ENCODE results near the gene YWHAB.

The YWHAB gene

GRCh38 chr20:44936510-44936909, 51.0 kb downstream of the YWHAB start:
- H3K23ac ChIP-seq (ENCODE audit: low read length) = no peak overlapping the region
- peaks cover 33 to 47% of the 10 kb centered on the region in 2 experiments for H3K36me3 ChIP-seq (ENCODE audit: control insufficient read depth in 1 of 2, insufficient read depth in 2 of 2, low read length in 2 of 2)
- no peak overlapping the region for H3K14ac ChIP-seq (ENCODE audit: low read length)
- H2AK5ac ChIP-seq (ENCODE audit: low read length) = no peak overlapping the region
- H3K79me2 ChIP-seq (ENCODE audit: control insufficient read depth, insufficient read depth, low read length, poor library complexity) = no peaks in the 10 kb centered on the region
- no peak overlapping the region for H3K18ac ChIP-seq (ENCODE audit: low read length)
- no peaks in the 10 kb centered on the region for H3K9me3 ChIP-seq (ENCODE audit: insufficient read depth, low read depth, low read length)
- no peaks in the 10 kb centered on the region for H3K4me1 ChIP-seq (ENCODE audit: control insufficient read depth in 1 of 2, insufficient read depth in 2 of 2, low read length in 2 of 2)
- no peak overlapping the region for H4K8ac ChIP-seq (ENCODE audit: low read depth, low read length)
- no peak overlapping the region for H4K91ac ChIP-seq (ENCODE audit: low read depth, low read length)
- H4K12ac ChIP-seq (ENCODE audit: low read depth, low read length) = no peak overlapping the region
- no peak overlapping the region for H2AFZ ChIP-seq (ENCODE audit: insufficient read depth, low read length, poor library complexity)
- H3K27me3 ChIP-seq (ENCODE audit: insufficient read depth, low read length) = no peaks in the 10 kb centered on the region
- H2BK12ac ChIP-seq (ENCODE audit: low read length) = no peak overlapping the region
- no peak overlapping the region for H3K4me2 ChIP-seq (ENCODE audit: low read length)
- no peak overlapping the region for H3K9ac ChIP-seq (ENCODE audit: low read length)
- no peak overlapping the region for H3K4me3 ChIP-seq (ENCODE audit: low read depth, low read length)
- H2BK120ac ChIP-seq (ENCODE audit: insufficient read depth, low read length, poor library complexity) = no peak overlapping the region
- no CpG with 5 or more reads among the region's 10 CpGs for WGBS (ENCODE audit: extremely low coverage, insufficient coverage, insufficient read length)
- DNase-seq = no peak
- no peak overlapping the region for H2BK5ac ChIP-seq (ENCODE audit: low read depth, low read length, poor library complexity)
- H3K79me1 ChIP-seq (ENCODE audit: low read length) = no peaks in the 10 kb centered on the region
- H3K4ac ChIP-seq (ENCODE audit: low read depth, low read length) = no peak overlapping the region
- no peak overlapping the region for H3K27ac ChIP-seq (ENCODE audit: low read depth, low read length)

DNA sequence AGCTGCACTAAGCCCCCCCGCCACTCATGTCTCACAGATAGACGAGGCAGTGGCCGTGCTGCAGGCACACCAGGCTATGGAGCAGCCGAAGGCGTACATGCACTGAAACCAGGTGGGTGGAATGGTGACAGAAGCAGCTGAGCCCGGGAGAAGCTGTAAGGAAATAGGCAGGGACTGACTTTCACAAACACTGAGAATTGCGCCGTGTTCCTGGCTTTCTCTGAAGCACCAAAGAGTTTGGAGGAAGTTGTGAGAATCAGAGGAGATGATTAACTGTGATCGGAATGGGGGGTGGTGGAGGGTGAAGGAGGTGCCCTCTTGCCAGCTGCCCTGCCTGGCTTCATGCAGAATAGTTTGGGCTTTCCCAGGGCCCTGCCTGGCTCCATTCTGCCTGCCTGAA, 53.1 kb downstream of the YWHAB start:
- no peak overlapping the region for H3K4me3 ChIP-seq (ENCODE audit: low read depth, low read length)
- no peaks in the 10 kb centered on the region for H3K4me1 ChIP-seq (ENCODE audit: control insufficient read depth in 1 of 2, insufficient read depth in 2 of 2, low read length in 2 of 2)
- no peak overlapping the region for H2AFZ ChIP-seq (ENCODE audit: insufficient read depth, low read length, poor library complexity)
- H2AK5ac ChIP-seq (ENCODE audit: low read length) = no peak overlapping the region
- H2BK5ac ChIP-seq (ENCODE audit: low read depth, low read length, poor library complexity) = no peak overlapping the region
- no peak overlapping the region for H3K27ac ChIP-seq (ENCODE audit: low read depth, low read length)
- H3K23ac ChIP-seq (ENCODE audit: low read length) = no peak overlapping the region
- no peak overlapping the region for H3K14ac ChIP-seq (ENCODE audit: low read length)
- peak in 1 of 2 donors; percentile 7 for DNase-seq
- peaks cover 41 to 50% of the 10 kb centered on the region in 2 experiments for H3K36me3 ChIP-seq (ENCODE audit: control insufficient read depth in 1 of 2, insufficient read depth in 2 of 2, low read length in 2 of 2)
- H3K27me3 ChIP-seq (ENCODE audit: insufficient read depth, low read length) = no peaks in the 10 kb centered on the region
- no peaks in the 10 kb centered on the region for H3K79me1 ChIP-seq (ENCODE audit: low read length)
- no peak overlapping the region for H3K18ac ChIP-seq (ENCODE audit: low read length)
- H4K12ac ChIP-seq (ENCODE audit: low read depth, low read length) = no peak overlapping the region
- no CpG with 5 or more reads among the region's 9 CpGs for WGBS (ENCODE audit: extremely low coverage, insufficient coverage, insufficient read length)
- H2BK12ac ChIP-seq (ENCODE audit: low read length) = no peak overlapping the region
- no peak overlapping the region for H4K91ac ChIP-seq (ENCODE audit: low read depth, low read length)
- H3K4ac ChIP-seq (ENCODE audit: low read depth, low read length) = no peak overlapping the region
- H3K9me3 ChIP-seq (ENCODE audit: insufficient read depth, low read depth, low read length) = no peaks in the 10 kb centered on the region
- no peak overlapping the region for H2BK120ac ChIP-seq (ENCODE audit: insufficient read depth, low read length, poor library complexity)
- no peak overlapping the region for H3K9ac ChIP-seq (ENCODE audit: low read length)
- no peaks in the 10 kb centered on the region for H3K79me2 ChIP-seq (ENCODE audit: control insufficient read depth, insufficient read depth, low read length, poor library complexity)
- H4K8ac ChIP-seq (ENCODE audit: low read depth, low read length) = no peak overlapping the region
- H3K4me2 ChIP-seq (ENCODE audit: low read length) = no peak overlapping the region

GRCh38 chr20:44941120-44941691, 55.7 kb downstream of the YWHAB start:
- no peak overlapping the region for H3K4ac ChIP-seq (ENCODE audit: low read depth, low read length)
- no peak overlapping the region for H3K9ac ChIP-seq (ENCODE audit: low read length)
- no peaks in the 10 kb centered on the region for H3K9me3 ChIP-seq (ENCODE audit: insufficient read depth, low read depth, low read length)
- no peak overlapping the region for H4K91ac ChIP-seq (ENCODE audit: low read depth, low read length)
- no peak overlapping the region for H2AK5ac ChIP-seq (ENCODE audit: low read length)
- H3K14ac ChIP-seq (ENCODE audit: low read length) = no peak overlapping the region
- H2BK12ac ChIP-seq (ENCODE audit: low read length) = no peak overlapping the region
- H3K79me1 ChIP-seq (ENCODE audit: low read length) = no peaks in the 10 kb centered on the region
- DNase-seq = no peak
- H3K18ac ChIP-seq (ENCODE audit: low read length) = no peak overlapping the region
- no peak overlapping the region for H2BK120ac ChIP-seq (ENCODE audit: insufficient read depth, low read length, poor library complexity)
- no peak overlapping the region for H4K8ac ChIP-seq (ENCODE audit: low read depth, low read length)
- H2AFZ ChIP-seq (ENCODE audit: insufficient read depth, low read length, poor library complexity) = no peak overlapping the region
- H3K4me1 ChIP-seq (ENCODE audit: control insufficient read depth in 1 of 2, insufficient read depth in 2 of 2, low read length in 2 of 2) = no peaks in the 10 kb centered on the region
- no peaks in the 10 kb centered on the region for H3K27me3 ChIP-seq (ENCODE audit: insufficient read depth, low read length)
- H3K36me3 ChIP-seq (ENCODE audit: control insufficient read depth in 1 of 2, insufficient read depth in 2 of 2, low read length in 2 of 2) = peaks cover 41 to 49% of the 10 kb centered on the region in 2 experiments
- H3K23ac ChIP-seq (ENCODE audit: low read length) = no peak overlapping the region
- no peak overlapping the region for H2BK5ac ChIP-seq (ENCODE audit: low read depth, low read length, poor library complexity)
- no peaks in the 10 kb centered on the region for H3K79me2 ChIP-seq (ENCODE audit: control insufficient read depth, insufficient read depth, low read length, poor library complexity)
- WGBS (ENCODE audit: extremely low coverage, insufficient coverage, insufficient read length) = no CpG with 5 or more reads among the region's 7 CpGs
- no peak overlapping the region for H3K4me3 ChIP-seq (ENCODE audit: low read depth, low read length)
- no peak overlapping the region for H3K4me2 ChIP-seq (ENCODE audit: low read length)
- no peak overlapping the region for H4K12ac ChIP-seq (ENCODE audit: low read depth, low read length)
- no peak overlapping the region for H3K27ac ChIP-seq (ENCODE audit: low read depth, low read length)

DNA sequence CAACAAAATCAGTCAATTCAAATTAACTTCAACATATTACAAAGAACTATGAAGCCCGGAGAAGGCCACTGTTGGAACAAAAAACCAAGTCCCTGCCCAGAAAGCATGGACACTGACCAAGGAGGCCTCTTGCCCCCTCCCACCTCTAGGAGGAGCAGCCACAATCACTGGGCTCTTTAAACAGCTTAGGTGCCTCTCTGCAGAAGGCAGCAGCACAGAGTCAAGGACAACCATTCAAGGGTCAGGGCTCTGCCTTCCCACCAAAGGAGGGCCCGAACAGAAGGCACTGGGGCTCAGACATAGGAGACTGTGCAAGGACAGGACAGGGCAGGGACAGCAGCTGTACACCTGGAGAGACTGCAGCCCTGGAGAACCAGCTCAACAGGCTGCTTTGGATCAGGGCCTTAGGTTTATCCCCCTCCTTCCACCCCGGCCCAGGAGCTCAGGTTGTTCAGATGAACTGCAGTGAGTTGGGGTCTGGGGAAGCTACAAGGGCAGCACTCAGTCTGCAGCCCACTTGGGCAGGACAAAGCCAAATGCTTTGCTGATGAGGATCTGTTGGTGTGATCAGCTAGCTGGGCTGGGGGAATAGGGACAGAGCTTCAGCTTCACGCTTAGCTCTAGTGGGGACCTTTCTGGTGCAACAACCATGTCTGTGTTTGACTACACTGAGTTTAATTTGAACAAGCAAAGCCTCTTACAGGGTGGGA, 56.9 kb downstream of the YWHAB start:
- Histone ChIP-seq H3K23ac (ENCODE audit: low read length) (no peak overlapping the region), H3K79me1 (ENCODE audit: low read length) (no peaks in the 10 kb centered on the region), H3K14ac (ENCODE audit: low read length) (no peak overlapping the region), H2BK5ac (ENCODE audit: low read depth, low read length, poor library complexity) (no peak overlapping the region), H3K18ac (ENCODE audit: low read length) (no peak overlapping the region), H4K12ac (ENCODE audit: low read depth, low read length) (no peak overlapping the region), H3K27ac (ENCODE audit: low read depth, low read length) (no peak overlapping the region), H3K36me3 (ENCODE audit: control insufficient read depth in 1 of 2, insufficient read depth in 2 of 2, low read length in 2 of 2) (peaks cover 35 to 46% of the 10 kb centered on the region in 2 experiments), H3K4ac (ENCODE audit: low read depth, low read length) (no peak overlapping the region), H2AFZ (ENCODE audit: insufficient read depth, low read length, poor library complexity) (no peak overlapping the region), H3K79me2 (ENCODE audit: control insufficient read depth, insufficient read depth, low read length, poor library complexity) (no peaks in the 10 kb centered on the region), H4K91ac (ENCODE audit: low read depth, low read length) (no peak overlapping the region), H3K9ac (ENCODE audit: low read length) (no peak overlapping the region), H3K4me2 (ENCODE audit: low read length) (no peak overlapping the region), H3K4me3 (ENCODE audit: low read depth, low read length) (no peak overlapping the region), H2AK5ac (ENCODE audit: low read length) (no peak overlapping the region), H3K4me1 (ENCODE audit: control insufficient read depth in 1 of 2, insufficient read depth in 2 of 2, low read length in 2 of 2) (no peaks in the 10 kb centered on the region), H2BK120ac (ENCODE audit: insufficient read depth, low read length, poor library complexity) (no peak overlapping the region), H3K27me3 (ENCODE audit: insufficient read depth, low read length) (no peaks in the 10 kb centered on the region), H2BK12ac (ENCODE audit: low read length) (no peak overlapping the region), H3K9me3 (ENCODE audit: insufficient read depth, low read depth, low read length) (no peaks in the 10 kb centered on the region), H4K8ac (ENCODE audit: low read depth, low read length) (no peak overlapping the region)
- no peak for DNase-seq
- WGBS (ENCODE audit: extremely low coverage, insufficient coverage, insufficient read length) = no CpG with 5 or more reads among the region's 4 CpGs

Measured in trophoblast cell (in vitro differentiated cells and primary cell).